Keratinocyte (primary cell): ENCODE measurements around the gene PLEKHA6.

ENCODE experiments used
- CTCF ChIP-seq, 3 experiments: IDR thresholded peaks in 1 of 3; conservative IDR thresholded peaks in 1 of 3; optimal IDR thresholded peaks in 1 of 3; 2 replicates in 2 of 3; 3 replicates in 1 of 3; pipeline versions ENCODE3 to v1.5.1; 2011; ENCODE audit warnings: low read length in 3 of 3, mild to moderate bottlenecking in 3 of 3, moderate library complexity in 2 of 3, control low read depth in 1 of 3, inconsistent platforms in 1 of 3; ENCODE audit not compliant: insufficient read depth in 2 of 3; ENCODE audit errors: extremely low read depth in 1 of 3
- EZH2 ChIP-seq: IDR thresholded peaks from one replicate; pipeline ENCODE4 v1.6.1; 2012; ENCODE audit warnings: inconsistent platforms, mild to moderate bottlenecking, low read length, moderate library complexity

- TF ChIP-seq CTCF (optimal IDR thresholded peaks at IDR 0.05 in 1 of 3, IDR thresholded peaks at IDR 0.05 in 1 of 3, conservative IDR thresholded peaks at IDR 0.05 in 1 of 3; ENCODE audit: extremely low read depth in 1 of 3, insufficient read depth in 2 of 3, low read length in 3 of 3) = no peak
- TF ChIP-seq EZH2 = no peak
Observed at GRCh38 chr1:204373911-204374310, 14.2 kb upstream of the PLEKHA6 start.
